ENCODE data around the gene TPRX2. TPM values are rescaled to one million over a fixed set of nuclear protein-coding genes. Genes with fewer than 3 reads are reported as not detected.
A peak's percentile ranks its signal among the peaks of the same experiment; 100 is the strongest.
"Not testable (repeated sequence)": the region's sequence is repeated elsewhere in the genome, so short reads cannot be mapped to it uniquely, and the experiment has no call there.

Gene TPRX2
- total RNA-seq, 1 donor from 2014 or later = not detected

DNA sequence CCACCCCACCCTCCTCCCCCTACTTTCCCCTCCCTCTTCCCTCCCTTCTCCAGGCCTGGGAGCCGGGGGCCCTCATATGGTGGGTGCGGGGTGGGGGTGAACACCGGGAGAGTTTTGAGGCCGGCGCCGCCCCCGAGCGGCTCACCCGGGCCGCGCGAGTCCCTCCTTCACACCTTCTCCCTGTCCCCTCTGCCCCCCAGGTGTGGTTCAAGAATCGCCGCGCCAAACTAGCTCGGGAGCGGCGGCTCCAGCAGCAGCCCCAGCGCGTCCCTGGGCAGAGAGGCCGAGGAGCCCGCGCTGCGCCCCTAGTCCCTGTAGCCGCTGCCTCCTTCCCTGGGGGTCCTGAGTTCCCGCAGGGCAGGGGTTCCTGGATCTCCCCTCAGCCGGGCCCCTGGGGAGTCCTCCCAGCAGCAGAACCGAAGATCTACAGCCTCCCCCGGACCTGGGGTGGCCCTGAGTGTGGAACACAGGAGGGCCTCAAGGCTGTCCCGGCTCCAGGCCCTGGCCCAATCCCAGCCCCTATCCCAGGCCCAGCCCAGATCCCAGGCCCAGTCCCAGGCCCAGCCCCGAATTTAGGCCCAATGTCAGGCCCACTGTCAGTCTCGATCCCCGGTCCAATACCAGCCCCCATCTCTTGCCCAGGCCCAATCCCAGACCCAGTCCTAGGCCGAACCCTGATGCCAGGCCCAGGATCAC, 1.7 kb downstream of the TPRX2 start:
- Histone ChIP-seq H3K27me3 (ENCODE audit: control insufficient read depth, insufficient read depth, low read length) (peaks cover 3% of the 10 kb centered on the region), H3K36me3 (ENCODE audit: control insufficient read depth, insufficient read depth, low read length) (no peaks in the 10 kb centered on the region), H3K4me3 (ENCODE audit: low read depth, low read length) (no peak overlapping the region)
- TF ChIP-seq, protein P1, sequence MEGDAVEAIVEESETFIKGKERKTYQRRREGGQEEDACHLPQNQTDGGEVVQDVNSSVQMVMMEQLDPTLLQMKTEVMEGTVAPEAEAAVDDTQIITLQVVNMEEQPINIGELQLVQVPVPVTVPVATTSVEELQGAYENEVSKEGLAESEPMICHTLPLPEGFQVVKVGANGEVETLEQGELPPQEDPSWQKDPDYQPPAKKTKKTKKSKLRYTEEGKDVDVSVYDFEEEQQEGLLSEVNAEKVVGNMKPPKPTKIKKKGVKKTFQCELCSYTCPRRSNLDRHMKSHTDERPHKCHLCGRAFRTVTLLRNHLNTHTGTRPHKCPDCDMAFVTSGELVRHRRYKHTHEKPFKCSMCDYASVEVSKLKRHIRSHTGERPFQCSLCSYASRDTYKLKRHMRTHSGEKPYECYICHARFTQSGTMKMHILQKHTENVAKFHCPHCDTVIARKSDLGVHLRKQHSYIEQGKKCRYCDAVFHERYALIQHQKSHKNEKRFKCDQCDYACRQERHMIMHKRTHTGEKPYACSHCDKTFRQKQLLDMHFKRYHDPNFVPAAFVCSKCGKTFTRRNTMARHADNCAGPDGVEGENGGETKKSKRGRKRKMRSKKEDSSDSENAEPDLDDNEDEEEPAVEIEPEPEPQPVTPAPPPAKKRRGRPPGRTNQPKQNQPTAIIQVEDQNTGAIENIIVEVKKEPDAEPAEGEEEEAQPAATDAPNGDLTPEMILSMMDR (IDR thresholded peaks at IDR 0.05; ENCODE audit: insufficient read depth, low read length, poor library complexity, severe bottlenecking) = no peak
- no peak for DNase-seq (ENCODE audit: low read depth)

GRCh38 chr19:47861630-47862029, 2.6 kb downstream of the TPRX2 start:
- H3K27me3 ChIP-seq (ENCODE audit: control insufficient read depth, insufficient read depth, low read length) = peaks cover 3% of the 10 kb centered on the region
- H3K36me3 ChIP-seq (ENCODE audit: control insufficient read depth, insufficient read depth, low read length) = no peaks in the 10 kb centered on the region
- TF ChIP-seq, protein P1 (IDR thresholded peaks at IDR 0.05; ENCODE audit: insufficient read depth, low read length, poor library complexity, severe bottlenecking) = no peak
- no peak for DNase-seq (ENCODE audit: low read depth)
- no peak overlapping the region for H3K4me3 ChIP-seq (ENCODE audit: low read depth, low read length)

GRCh38 chr19:47863514-47863936, 4.5 kb downstream of the TPRX2 start:
- Histone ChIP-seq H3K27me3 (ENCODE audit: control insufficient read depth, insufficient read depth, low read length) (peaks cover 3% of the 10 kb centered on the region), H3K36me3 (ENCODE audit: control insufficient read depth, insufficient read depth, low read length) (no peaks in the 10 kb centered on the region), H3K4me3 (ENCODE audit: low read depth, low read length) (no peak overlapping the region)
- TF ChIP-seq, protein P1 (IDR thresholded peaks at IDR 0.05; ENCODE audit: insufficient read depth, low read length, poor library complexity, severe bottlenecking) = peak; percentile 99
- DNase-seq (ENCODE audit: low read depth) = no peak

DNA sequence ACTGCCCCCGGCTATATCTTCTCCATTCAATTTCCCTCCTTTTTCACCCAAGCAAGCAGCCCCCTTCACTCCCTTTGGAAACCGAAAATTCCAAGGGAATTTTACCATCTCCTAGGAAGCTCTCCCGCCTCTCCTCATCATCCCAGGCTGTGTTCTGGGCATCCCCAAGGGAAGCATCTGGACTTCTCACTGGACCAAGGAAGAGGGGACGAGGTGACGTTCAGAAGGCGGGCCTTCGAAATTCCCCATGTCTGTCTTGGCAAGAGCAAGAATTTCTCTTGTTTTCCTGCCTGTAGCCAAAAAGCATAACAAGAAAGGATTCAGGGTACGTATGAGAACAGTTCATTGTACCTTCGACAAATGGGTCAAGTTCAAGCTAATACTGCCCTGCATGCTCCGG, 6.1 kb downstream of the TPRX2 start:
- DNase-seq (ENCODE audit: low read depth) = no peak
- Histone ChIP-seq H3K36me3 (ENCODE audit: control insufficient read depth, insufficient read depth, low read length) (no peaks in the 10 kb centered on the region), H3K27me3 (ENCODE audit: control insufficient read depth, insufficient read depth, low read length) (peaks cover 3% of the 10 kb centered on the region), H3K4me3 (ENCODE audit: low read depth, low read length) (no peak overlapping the region)
- TF ChIP-seq, protein P1 (IDR thresholded peaks at IDR 0.05; ENCODE audit: insufficient read depth, low read length, poor library complexity, severe bottlenecking) = no peak

GRCh38 chr19:47878906-47879305, 19.9 kb downstream of the TPRX2 start:
- TF ChIP-seq, protein P1 (IDR thresholded peaks at IDR 0.05; ENCODE audit: insufficient read depth, low read length, poor library complexity, severe bottlenecking) = no peak
- Histone ChIP-seq H3K36me3 (ENCODE audit: control insufficient read depth, insufficient read depth, low read length) (no peaks in the 10 kb centered on the region), H3K4me3 (ENCODE audit: low read depth, low read length) (no peak overlapping the region), H3K27me3 (ENCODE audit: control insufficient read depth, insufficient read depth, low read length) (no peaks in the 10 kb centered on the region)
- no peak for DNase-seq (ENCODE audit: low read depth)

- not testable (repeated sequence) for H3K27me3 ChIP-seq (ENCODE audit: control insufficient read depth, insufficient read depth, low read length); DNase-seq (ENCODE audit: low read depth); H3K4me3 ChIP-seq (ENCODE audit: low read depth, low read length); H3K36me3 ChIP-seq (ENCODE audit: control insufficient read depth, insufficient read depth, low read length)
Measured at GRCh38 chr19:47879385-47879784, 20.4 kb downstream of the TPRX2 start.

Measured in kidney epithelial cell (primary cell).